LNCaP clone FGC (cell line): ENCODE data around the gene RBM39.
A peak's percentile ranks its signal among the peaks of the same experiment; 100 is the strongest.

Experiments used
- DNase-seq: peaks from one replicate; pipeline ENCODE4 v3.0.0-alpha.2; 2011; ENCODE audit warnings: low read depth
- H3K4me3 ChIP-seq: 2 replicates; pipeline ENCODE4 v1.5.1; 2011; ENCODE audit warnings: mild to moderate bottlenecking, low read depth, low read length, control low read depth
- TF ChIP-seq, protein P1 (sequence below): IDR thresholded peaks from 2 replicates; pipeline ENCODE4 v1.5.1; 2012; ENCODE audit warnings: mild to moderate bottlenecking; ENCODE audit not compliant: control insufficient read depth, insufficient read depth; ENCODE audit errors: extremely low read depth

Gene RBM39

DNA sequence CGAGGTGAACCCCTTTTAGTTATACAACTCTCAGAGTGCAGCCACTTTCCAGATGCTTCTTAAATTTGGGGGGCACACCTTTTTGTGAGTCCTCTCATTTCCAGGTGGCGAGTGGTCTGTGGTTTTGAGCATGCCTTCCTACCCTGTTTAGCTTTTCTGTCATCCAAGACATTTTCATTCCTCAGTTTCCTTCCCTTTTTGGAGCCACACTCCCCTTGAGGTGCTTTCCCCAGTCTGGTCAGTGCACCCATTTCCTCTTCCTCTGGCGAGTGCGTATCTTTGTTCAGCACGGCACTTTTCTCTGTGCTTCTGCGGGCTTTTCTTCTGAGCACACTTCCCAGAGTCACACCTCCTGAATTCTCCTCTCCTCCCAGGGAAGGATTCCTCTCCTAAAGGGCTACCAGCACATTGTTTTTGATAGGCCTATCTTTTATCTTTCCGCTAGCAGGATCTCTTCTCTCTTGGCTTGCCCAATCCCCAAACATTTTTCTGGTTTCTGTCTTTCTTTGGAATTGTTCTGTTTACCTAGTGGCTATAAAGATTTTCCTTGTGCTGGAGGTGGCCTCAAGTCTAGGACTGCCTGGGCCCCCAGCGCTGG lies 31.2 kb upstream of the RBM39 start:
- TF ChIP-seq, protein P1, sequence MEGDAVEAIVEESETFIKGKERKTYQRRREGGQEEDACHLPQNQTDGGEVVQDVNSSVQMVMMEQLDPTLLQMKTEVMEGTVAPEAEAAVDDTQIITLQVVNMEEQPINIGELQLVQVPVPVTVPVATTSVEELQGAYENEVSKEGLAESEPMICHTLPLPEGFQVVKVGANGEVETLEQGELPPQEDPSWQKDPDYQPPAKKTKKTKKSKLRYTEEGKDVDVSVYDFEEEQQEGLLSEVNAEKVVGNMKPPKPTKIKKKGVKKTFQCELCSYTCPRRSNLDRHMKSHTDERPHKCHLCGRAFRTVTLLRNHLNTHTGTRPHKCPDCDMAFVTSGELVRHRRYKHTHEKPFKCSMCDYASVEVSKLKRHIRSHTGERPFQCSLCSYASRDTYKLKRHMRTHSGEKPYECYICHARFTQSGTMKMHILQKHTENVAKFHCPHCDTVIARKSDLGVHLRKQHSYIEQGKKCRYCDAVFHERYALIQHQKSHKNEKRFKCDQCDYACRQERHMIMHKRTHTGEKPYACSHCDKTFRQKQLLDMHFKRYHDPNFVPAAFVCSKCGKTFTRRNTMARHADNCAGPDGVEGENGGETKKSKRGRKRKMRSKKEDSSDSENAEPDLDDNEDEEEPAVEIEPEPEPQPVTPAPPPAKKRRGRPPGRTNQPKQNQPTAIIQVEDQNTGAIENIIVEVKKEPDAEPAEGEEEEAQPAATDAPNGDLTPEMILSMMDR: no peak
- no peak for DNase-seq
- peak overlapping the region; percentile 75 for H3K4me3 ChIP-seq

DNA sequence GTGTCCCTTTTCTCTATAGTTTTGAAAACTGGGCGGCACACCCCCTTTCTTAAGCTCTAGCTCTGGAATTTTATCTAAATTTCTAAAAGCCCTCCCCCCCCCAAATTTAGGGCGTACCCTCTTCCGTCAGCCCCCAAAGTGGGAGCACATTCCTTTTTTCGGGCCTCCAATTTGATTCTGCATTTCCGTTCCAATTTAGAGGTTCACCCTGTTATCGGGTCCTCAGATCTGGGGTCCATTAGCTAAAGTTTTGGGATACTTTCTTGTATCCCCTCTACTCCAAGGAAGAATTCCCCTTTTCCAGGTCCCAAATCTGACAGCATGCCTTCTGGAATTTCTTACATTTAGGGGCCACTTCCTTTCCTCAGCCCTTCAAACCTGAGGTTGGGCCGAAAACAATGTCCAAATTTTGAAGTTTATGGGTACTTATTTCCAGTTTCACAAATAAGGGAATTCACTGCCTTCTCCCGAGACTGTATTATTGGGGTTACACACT lies 30.6 kb upstream of the RBM39 start:
- peak overlapping the region; percentile 75 for H3K4me3 ChIP-seq
- TF ChIP-seq, protein P1: no peak
- no peak for DNase-seq

DNA sequence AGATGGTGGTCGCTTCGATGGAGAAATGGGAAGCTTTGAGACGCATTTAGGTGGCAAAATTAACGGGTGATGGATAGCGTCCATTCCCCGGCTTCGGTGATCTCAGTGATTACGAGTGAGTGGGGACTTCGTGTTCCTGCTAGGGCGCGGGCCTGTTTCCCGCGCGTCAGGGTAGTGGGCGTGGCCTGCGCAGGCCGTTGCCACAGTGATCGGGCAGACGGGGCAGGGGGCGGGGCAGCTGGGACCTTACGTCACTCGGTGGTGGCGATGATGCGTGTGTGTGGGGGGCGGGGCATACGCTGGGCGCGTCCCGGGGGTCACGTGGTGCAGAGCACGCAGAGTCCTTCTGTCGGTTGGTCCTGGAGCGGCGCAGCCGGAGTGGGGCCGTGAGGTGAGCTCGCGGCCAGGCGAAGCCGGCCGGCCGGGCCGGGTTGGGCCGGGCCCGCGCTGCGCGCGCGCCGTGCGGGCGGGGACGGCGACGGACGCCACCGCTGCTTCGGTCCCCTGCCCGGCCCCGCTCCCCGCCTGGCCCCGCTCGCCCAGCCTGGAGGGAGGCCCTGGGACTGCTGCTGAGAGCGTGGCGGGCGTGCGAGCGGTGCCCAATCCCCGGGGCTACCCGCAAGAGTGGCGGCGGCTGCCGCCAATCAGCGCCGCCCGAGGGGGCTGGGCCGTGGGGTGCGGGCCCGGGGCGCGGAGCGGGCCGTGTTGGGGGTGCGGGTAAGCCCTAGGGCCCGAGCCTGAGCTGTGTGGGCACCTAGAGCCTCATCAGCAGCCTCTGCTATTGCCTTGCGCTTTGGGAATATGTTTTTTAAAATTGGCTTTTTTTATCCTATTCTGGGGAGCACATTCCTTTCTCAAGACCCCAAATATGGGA lies 29.9 kb upstream of the RBM39 start, which contains the start of gene PHF20:
PHF20 (plus strand) TSS at position 327 of the 874 bp plus-strand sequence. CDS start 29,508 bp downstream, outside the sequence.
- peak; percentile 87 for DNase-seq
- H3K4me3 ChIP-seq: peak within 1 kb of the TSS; percentile 75
- TF ChIP-seq, protein P1: no peak

DNA sequence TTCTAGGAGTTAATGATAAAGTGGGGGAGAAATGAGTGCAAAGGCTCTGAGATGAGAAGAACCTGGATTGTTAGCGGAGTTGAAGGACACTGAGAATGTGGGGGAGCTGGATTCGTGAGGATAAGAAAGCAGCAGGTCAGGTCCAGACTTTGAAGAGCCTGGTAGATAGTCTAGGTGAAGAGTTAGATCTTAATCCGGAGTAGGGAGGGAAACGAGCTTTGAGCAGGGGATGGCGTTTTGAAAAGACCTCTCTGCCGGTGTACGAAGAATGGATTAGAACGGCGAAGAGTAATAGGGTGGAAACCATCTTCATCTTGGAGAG lies 29.3 kb upstream of the RBM39 start:
- H3K4me3 ChIP-seq: no peak overlapping the region
- DNase-seq: no peak
- TF ChIP-seq, protein P1: no peak

DNA sequence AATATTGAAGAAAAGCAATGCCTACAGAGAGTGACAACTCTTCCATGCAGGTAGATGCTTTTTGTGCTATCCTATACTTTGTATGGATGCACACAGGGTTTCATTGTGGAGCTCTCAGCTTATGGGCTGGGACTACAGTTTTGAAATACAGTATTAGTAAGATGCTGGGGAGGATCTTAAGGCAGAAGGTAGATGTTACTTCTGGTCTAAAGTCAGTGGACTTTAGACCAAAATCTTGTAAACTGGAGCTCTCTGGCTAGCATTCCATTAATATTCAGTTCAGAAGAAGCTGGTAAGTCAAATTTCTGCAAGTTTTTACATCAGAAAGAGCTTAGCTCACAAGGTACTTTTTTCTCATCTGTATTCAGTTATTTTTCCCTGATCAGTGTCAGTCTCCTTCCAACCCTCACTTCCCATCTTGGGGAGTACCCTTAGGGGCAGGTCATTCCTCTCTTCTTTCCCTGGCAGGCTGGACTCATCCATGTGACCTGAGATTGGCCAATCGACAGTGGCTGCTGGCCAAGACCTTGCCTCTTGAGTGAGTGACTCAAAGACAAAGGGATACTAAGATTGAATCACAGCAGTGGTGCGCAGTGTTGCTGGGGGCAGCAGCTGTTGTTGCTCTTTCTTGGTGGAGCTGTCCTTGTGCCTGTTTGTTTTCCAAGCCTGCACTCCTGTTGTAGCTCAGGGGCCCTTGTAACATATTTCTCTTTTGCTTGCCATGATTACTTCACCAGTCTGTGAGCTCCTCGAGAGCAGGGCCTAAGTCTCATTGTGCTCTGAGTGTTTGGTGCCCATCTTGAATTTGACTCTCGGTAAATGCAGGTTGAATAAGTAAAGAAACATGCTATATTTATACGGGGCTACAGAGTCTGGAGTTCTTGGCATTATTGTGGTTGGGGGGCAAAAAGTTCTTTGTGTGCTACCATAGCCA lies 26.9 kb upstream of the RBM39 start:
- TF ChIP-seq, protein P1: no peak
- no peak overlapping the region for H3K4me3 ChIP-seq
- DNase-seq: no peak

DNA sequence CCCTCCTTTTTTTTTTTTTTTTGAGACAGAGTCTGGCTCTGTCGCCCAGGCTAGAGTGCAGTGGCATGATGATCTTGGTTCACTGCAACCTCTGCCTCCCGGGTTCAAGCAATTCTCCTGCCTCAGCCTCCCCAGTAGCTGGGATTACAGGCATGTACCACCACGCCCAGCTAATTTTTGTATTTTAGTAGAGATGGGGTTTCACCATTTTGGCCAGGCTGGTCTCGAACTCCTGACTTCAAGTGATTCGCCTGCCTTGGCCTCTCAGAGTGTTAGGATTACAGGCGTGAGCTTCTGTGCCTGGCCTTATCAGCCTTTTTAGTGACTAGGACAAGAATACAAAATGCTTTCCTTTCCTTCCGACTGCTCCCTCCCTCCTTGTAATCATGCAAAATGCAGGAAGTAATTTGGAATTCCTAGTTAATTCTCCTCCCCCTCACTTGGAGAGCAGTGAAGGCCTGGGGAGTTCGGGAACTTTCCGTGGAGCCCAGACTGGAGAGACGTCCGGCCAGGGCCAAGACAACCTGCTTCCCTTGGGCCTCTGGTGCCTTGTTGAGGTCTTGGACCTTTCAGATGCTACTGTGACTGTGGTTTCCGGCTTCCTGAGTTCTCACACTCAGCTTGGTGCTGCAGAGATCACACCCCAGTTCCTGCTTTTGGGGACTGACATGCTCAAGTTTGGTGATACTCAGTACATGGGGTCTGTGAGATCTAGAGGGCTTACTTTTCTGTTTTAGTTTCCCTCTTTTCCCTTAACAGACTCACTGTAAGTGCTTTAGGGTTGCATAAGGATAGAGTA lies 25.8 kb upstream of the RBM39 start:
- H3K4me3 ChIP-seq: no peak overlapping the region
- no peak for DNase-seq
- TF ChIP-seq, protein P1: no peak
